HepG2 (cell line): ENCODE measurements around the gene POFUT2. TPM values are rescaled to one million over a fixed set of nuclear protein-coding genes. Genes with fewer than 3 reads are reported as not detected.

Experiments
- ELF4 ChIP-seq: sonication (generic); formaldehyde crosslinking; IDR thresholded peaks from 2 replicates; pipeline ENCODE4 v1.5.0; 2020; ENCODE audit warnings: missing genetic modification reagents, mild to moderate bottlenecking, moderate library complexity, borderline replicate concordance
- GABPA ChIP-seq, 2 experiments: IDR thresholded peaks; 2 replicates each; pipeline ENCODE4 v1.6.1; 2011 to 2016; ENCODE audit warnings: low read depth in 2 of 2, low read length in 1 of 2, missing biosample characterization in 1 of 2, missing genetic modification characterization in 1 of 2
- HCFC1 ChIP-seq: fragments of 150-350 bp; IDR thresholded peaks from 2 replicates; pipeline ENCODE4 v1.6.1; 2014; ENCODE audit warnings: low read depth, low read length
- IKZF1 ChIP-seq: fragments of 450-650 bp; IDR thresholded peaks from 2 replicates; pipeline ENCODE4 v1.7.1; 2016
- NKX3-1 ChIP-seq: sonication (generic); formaldehyde crosslinking; IDR thresholded peaks from 2 replicates; pipeline ENCODE4 v1.5.0; 2020; ENCODE audit warnings: missing genetic modification reagents
- PAXIP1 ChIP-seq: sonication (generic); formaldehyde crosslinking; conservative IDR thresholded peaks from 2 replicates; pipeline ENCODE4 v1.4.0; 2020; ENCODE audit warnings: mild to moderate bottlenecking, missing genetic modification reagents, moderate library complexity
- RBAK ChIP-seq: sonication (generic); formaldehyde crosslinking; IDR thresholded peaks from 2 replicates; pipeline ENCODE4 v1.5.1; 2020; ENCODE audit warnings: mild to moderate bottlenecking, missing genetic modification reagents
- RBM22 ChIP-seq: fragments of 200-400 bp; formaldehyde crosslinking; optimal IDR thresholded peaks from 2 replicates; pipeline ENCODE3; 2017; ENCODE audit warnings: mild to moderate bottlenecking, low read length, moderate library complexity
- RNF2 ChIP-seq: fragments of 450-650 bp; conservative IDR thresholded peaks from 2 replicates; pipeline ENCODE4 v1.6.1; 2016; ENCODE audit warnings: low read depth
- SRSF9 ChIP-seq: fragments of 200-400 bp; formaldehyde crosslinking; IDR thresholded peaks from 2 replicates; pipeline ENCODE4 v1.6.1; 2018; ENCODE audit warnings: borderline replicate concordance, mild to moderate bottlenecking, low read depth, low read length; ENCODE audit not compliant: insufficient read depth, poor library complexity, severe bottlenecking
- TFAP4 ChIP-seq: sonication (generic); IDR thresholded peaks from 2 replicates; pipeline ENCODE4 v1.6.1; 2016; ENCODE audit warnings: low read depth, borderline replicate concordance
- ZFX ChIP-seq: sonication (generic); formaldehyde crosslinking; IDR thresholded peaks from 2 replicates; pipeline ENCODE4 v1.4.0; 2020; ENCODE audit warnings: mild to moderate bottlenecking, low read depth, missing genetic modification reagents, moderate library complexity
- ZFYVE20 ChIP-seq: sonication (generic); formaldehyde crosslinking; IDR thresholded peaks from 2 replicates; pipeline ENCODE4 v1.8.0; 2023; ENCODE audit warnings: low read depth, mild to moderate bottlenecking, moderate library complexity, missing genetic modification reagents, borderline replicate concordance
- ZNF547 ChIP-seq: sonication (generic); formaldehyde crosslinking; IDR thresholded peaks from 2 replicates; pipeline ENCODE4 v1.5.1; 2020; ENCODE audit warnings: mild to moderate bottlenecking, missing genetic modification reagents
- ZNF577 ChIP-seq: sonication (generic); formaldehyde crosslinking; IDR thresholded peaks from 2 replicates; pipeline ENCODE4 v1.4.0; 2020; ENCODE audit warnings: mild to moderate bottlenecking, low read depth, missing genetic modification reagents, borderline replicate concordance
- ZNF704 ChIP-seq: sonication (generic); formaldehyde crosslinking; IDR thresholded peaks from 2 replicates; pipeline ENCODE4 v1.8.1; 2023; ENCODE audit warnings: mild to moderate bottlenecking, inconsistent platforms, moderate library complexity, missing genetic modification reagents, borderline replicate concordance
- ZNF790 ChIP-seq: sonication (generic); formaldehyde crosslinking; IDR thresholded peaks from 2 replicates; pipeline ENCODE4 v1.8.0; 2022; ENCODE audit warnings: missing genetic modification reagents, mild to moderate bottlenecking, borderline replicate concordance
- polyA plus RNA-seq, 8 experiments: library from polyadenylated mRNA; depleted of rRNA in 3 of 8; stranded (reverse) in 7 of 8; unstranded in 1 of 8; fragments of >200 nt; fragmentation: Illumina TruSeq in 4 of 8; extraction: Trizol in 4 of 8; gene quantifications; 2 replicates each; pipeline versions ENCODE4 v1.2.1 to v1.2.3, GENCODE V29; 2011 to 2016; ENCODE audit warnings: low read depth in 4 of 8, missing spikeins in 1 of 8, mixed read lengths in 1 of 8; ENCODE audit not compliant: insufficient read depth in 1 of 8
- total RNA-seq, 5 experiments: library from RNA; depleted of rRNA; stranded (reverse); fragments of >200 nt; fragmentation: Illumina TruSeq; extraction: Trizol; gene quantifications; 2 replicates each; pipeline ENCODE4 v1.2.3, GENCODE V29; 2016; ENCODE audit warnings: low read depth in 1 of 5
- TF ChIP-seq, protein P1 (sequence below): sonication (generic); formaldehyde crosslinking; IDR thresholded peaks from 2 replicates; pipeline ENCODE4 v1.4.0; 2020; ENCODE audit warnings: missing genetic modification reagents
- TF ChIP-seq, protein P2 (sequence below): sonication (generic); formaldehyde crosslinking; IDR thresholded peaks from 2 replicates; pipeline ENCODE4 v1.5.0; 2020; ENCODE audit warnings: missing genetic modification reagents, mild to moderate bottlenecking, borderline replicate concordance

POFUT2 gene
- total and polyA plus RNA-seq, 2 of the 13 experiments (the other 11 are each of a cell fraction or from before 2014, with no cell fraction given) = 22.8 to 24.0 TPM

- TF ChIP-seq, protein P1, sequence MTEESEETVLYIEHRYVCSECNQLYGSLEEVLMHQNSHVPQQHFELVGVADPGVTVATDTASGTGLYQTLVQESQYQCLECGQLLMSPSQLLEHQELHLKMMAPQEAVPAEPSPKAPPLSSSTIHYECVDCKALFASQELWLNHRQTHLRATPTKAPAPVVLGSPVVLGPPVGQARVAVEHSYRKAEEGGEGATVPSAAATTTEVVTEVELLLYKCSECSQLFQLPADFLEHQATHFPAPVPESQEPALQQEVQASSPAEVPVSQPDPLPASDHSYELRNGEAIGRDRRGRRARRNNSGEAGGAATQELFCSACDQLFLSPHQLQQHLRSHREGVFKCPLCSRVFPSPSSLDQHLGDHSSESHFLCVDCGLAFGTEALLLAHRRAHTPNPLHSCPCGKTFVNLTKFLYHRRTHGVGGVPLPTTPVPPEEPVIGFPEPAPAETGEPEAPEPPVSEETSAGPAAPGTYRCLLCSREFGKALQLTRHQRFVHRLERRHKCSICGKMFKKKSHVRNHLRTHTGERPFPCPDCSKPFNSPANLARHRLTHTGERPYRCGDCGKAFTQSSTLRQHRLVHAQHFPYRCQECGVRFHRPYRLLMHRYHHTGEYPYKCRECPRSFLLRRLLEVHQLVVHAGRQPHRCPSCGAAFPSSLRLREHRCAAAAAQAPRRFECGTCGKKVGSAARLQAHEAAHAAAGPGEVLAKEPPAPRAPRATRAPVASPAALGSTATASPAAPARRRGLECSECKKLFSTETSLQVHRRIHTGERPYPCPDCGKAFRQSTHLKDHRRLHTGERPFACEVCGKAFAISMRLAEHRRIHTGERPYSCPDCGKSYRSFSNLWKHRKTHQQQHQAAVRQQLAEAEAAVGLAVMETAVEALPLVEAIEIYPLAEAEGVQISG (CRISPR knock-in tag) = peak; percentile 39; the same call in 1 of the 2 replicates
- TF ChIP-seq TFAP4 (no peak; the same call in 1 of the 2 replicates), SRSF9 (no peak), NKX3-1 (CRISPR knock-in tag) (no peak), ELF4 (CRISPR knock-in tag) (no peak), RBAK (CRISPR knock-in tag) (no peak), ZNF790 (0 out of 2 replicates have a peak, but pooled peaks have one; percentile 17), ZFYVE20 (CRISPR knock-in tag) (no peak), ZNF577 (CRISPR knock-in tag) (no peak), ZFX (CRISPR knock-in tag) (peak; percentile 72; the same call in 1 of the 2 replicates), RBM22 (peak; percentile 22), RNF2 (0 out of 2 replicates have a peak, but pooled peaks have one; percentile 27), IKZF1 (no peak), ZNF704 (CRISPR knock-in tag) (no peak), ZNF547 (CRISPR knock-in tag) (peak; percentile 46; the same call in 1 of the 2 replicates), HCFC1 (no peak), PAXIP1 (CRISPR knock-in tag) (peak; percentile 49), GABPA (IDR thresholded peaks at IDR 0.05; ENCODE audit: low read depth, low read length) (no peak), GABPA (CRISPR knock-in tag; IDR thresholded peaks at IDR 0.05; ENCODE audit: low read depth) (peak; percentile 71)
- TF ChIP-seq, protein P2, sequence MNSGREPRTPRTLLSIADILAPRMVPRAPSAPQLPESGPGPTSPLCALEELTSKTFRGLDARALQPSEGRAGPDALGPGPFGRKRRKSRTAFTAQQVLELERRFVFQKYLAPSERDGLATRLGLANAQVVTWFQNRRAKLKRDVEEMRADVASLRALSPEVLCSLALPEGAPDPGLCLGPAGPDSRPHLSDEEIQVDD (CRISPR knock-in tag) = no peak
These were observed 4.9 kb upstream of the POFUT2 start (continued) for GRCh38 chr21:45292399-45293219.
